ENCODE results near the gene ZC2HC1B. TPM values are rescaled to one million over a fixed set of nuclear protein-coding genes. Genes with fewer than 3 reads are reported as not detected.

Gene ZC2HC1B
- polyA plus RNA-seq, 1 of the 3 experiments (the other 2 are of a cell fraction), result not detected

DNA sequence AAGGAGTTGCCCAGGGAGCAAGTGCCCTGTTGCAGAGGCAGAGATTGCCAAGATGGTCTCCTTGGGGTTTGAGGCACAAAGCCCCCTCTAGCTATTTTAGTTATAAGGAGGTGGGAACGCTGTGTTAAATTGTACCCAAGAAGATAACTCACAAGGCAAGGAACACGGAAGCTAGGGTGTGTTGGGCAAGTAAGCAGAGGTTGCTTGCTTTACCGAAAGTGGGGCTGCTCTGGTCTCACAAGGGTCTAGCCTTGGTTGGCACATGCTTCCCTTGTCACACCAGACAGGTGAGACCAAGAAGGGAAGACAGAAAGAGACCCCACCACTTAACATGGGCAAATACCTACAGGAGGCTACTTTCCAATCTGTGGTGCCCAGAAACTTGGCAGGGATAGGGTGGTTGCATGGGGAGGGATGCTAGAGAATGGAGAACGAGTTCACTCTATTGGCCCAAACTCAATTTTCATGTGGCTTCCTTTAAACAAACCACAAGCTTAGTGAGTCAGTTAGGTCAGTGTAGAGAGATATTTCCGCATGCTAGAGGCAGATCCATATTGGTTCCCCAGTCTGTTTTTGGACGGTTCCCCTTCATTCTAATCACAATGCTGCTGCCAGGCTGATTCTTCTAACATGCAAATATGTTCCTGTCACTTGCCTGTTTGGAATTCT is 101.4 kb downstream of the ZC2HC1B start:
- Histone ChIP-seq H3K4me1 (ENCODE audit: control insufficient read depth in 1 of 2, insufficient read depth in 2 of 2, low read depth in 1 of 2, low read length in 1 of 2) (no peaks in the 10 kb centered on the region; a peak in 1 of 4 replicates), H3K27me3 (ENCODE audit: insufficient read depth) (no peaks in the 10 kb centered on the region; the same call in 1 of the 2 replicates), H3K9ac (no peak overlapping the region), H3K79me2 (ENCODE audit: insufficient read depth) (no peaks in the 10 kb centered on the region), H3K9me2 (no peaks in the 10 kb centered on the region), H3F3A (replicated peaks; ENCODE audit: insufficient read depth) (no peaks in the 10 kb centered on the region), H4K20me1 (ENCODE audit: insufficient read depth) (no peaks in the 10 kb centered on the region), H3K9me3 (no peaks in the 10 kb centered on the region), H3K27ac (ENCODE audit: low read depth in 2 of 2, low read length in 1 of 2) (no peak overlapping the region), H3K36me3 (replicated peaks in 1 of 2; ENCODE audit: control insufficient read depth in 1 of 2, insufficient read depth in 2 of 2, low read length in 1 of 2) (peaks cover 0 to 2% of the 10 kb centered on the region in 2 experiments), H2AFZ (ENCODE audit: low read depth) (no peak overlapping the region), H3K4me3 (ENCODE audit: low read depth in 2 of 2, low read length in 1 of 2) (no peak overlapping the region), H3K4me2 (no peak overlapping the region)
- ChIA-PET CTCF (no interaction called here), POLR2A (no interaction called here)
- TF ChIP-seq, protein P1, sequence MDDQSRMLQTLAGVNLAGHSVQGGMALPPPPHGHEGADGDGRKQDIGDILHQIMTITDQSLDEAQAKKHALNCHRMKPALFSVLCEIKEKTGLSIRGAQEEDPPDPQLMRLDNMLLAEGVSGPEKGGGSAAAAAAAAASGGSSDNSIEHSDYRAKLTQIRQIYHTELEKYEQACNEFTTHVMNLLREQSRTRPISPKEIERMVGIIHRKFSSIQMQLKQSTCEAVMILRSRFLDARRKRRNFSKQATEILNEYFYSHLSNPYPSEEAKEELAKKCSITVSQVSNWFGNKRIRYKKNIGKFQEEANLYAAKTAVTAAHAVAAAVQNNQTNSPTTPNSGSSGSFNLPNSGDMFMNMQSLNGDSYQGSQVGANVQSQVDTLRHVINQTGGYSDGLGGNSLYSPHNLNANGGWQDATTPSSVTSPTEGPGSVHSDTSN (IDR thresholded peaks at IDR 0.05), result no peak
- TF ChIP-seq POLR2AphosphoS5 (IDR thresholded peaks at IDR 0.05; ENCODE audit: low read depth, low read length) (no peak), SMC3 (IDR thresholded peaks at IDR 0.05; ENCODE audit: low read depth, low read length) (no peak), NRF1 (IDR thresholded peaks at IDR 0.05; ENCODE audit: low read depth, low read length) (no peak), RCOR1 (IDR thresholded peaks at IDR 0.05; ENCODE audit: low read length) (no peak), FOXM1 (IDR thresholded peaks at IDR 0.05; ENCODE audit: low read depth) (no peak), YY1 (IDR thresholded peaks at IDR 0.05; ENCODE audit: low read depth) (no peak)
- TF ChIP-seq, protein P2, sequence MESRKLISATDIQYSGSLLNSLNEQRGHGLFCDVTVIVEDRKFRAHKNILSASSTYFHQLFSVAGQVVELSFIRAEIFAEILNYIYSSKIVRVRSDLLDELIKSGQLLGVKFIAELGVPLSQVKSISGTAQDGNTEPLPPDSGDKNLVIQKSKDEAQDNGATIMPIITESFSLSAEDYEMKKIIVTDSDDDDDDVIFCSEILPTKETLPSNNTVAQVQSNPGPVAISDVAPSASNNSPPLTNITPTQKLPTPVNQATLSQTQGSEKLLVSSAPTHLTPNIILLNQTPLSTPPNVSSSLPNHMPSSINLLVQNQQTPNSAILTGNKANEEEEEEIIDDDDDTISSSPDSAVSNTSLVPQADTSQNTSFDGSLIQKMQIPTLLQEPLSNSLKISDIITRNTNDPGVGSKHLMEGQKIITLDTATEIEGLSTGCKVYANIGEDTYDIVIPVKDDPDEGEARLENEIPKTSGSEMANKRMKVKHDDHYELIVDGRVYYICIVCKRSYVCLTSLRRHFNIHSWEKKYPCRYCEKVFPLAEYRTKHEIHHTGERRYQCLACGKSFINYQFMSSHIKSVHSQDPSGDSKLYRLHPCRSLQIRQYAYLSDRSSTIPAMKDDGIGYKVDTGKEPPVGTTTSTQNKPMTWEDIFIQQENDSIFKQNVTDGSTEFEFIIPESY (IDR thresholded peaks at IDR 0.05; ENCODE audit: borderline replicate concordance, low read depth), result no peak
- WGBS (ENCODE audit: low lambda C conversion rate), result 62% methylated on average over 6 of the region's 6 CpGs
- DNase-seq, result no peak

DNA sequence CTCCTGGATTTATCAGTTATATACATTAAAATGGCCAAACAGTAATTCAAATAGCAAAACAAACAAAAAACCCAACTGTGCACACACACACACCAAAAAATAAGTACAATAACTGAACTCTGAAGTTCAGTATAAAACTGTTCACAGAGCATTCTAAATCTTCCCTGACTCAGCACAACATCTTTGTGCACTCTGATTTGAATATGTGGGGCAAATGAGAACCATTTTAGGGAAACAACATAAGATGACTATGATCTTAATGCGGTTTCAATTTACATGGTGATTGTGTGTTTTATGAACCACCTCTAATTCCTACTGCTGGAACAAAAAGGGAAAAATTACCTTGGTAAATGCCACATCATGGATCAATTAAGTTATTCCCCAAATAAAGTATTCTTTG is 102.0 kb downstream of the ZC2HC1B start:
- H3K9ac ChIP-seq, result no peak overlapping the region
- H3F3A ChIP-seq (replicated peaks; ENCODE audit: insufficient read depth), result no peaks in the 10 kb centered on the region
- no peaks in the 10 kb centered on the region for H3K9me3 ChIP-seq
- no peak overlapping the region for H3K4me3 ChIP-seq (ENCODE audit: low read depth in 2 of 2, low read length in 1 of 2)
- TF ChIP-seq MXI1 (IDR thresholded peaks at IDR 0.05; ENCODE audit: low read depth, low read length) (no peak), RCOR1 (IDR thresholded peaks at IDR 0.05; ENCODE audit: low read length) (no peak), RXRA (IDR thresholded peaks at IDR 0.05; ENCODE audit: borderline replicate concordance, low read depth) (no peak), SMC3 (IDR thresholded peaks at IDR 0.05; ENCODE audit: low read depth, low read length) (no peak), EZH2phosphoT487 (IDR thresholded peaks at IDR 0.05; ENCODE audit: borderline replicate concordance, low read depth) (no peak), NFIC (IDR thresholded peaks at IDR 0.05; ENCODE audit: borderline replicate concordance) (no peak), JUND (IDR thresholded peaks at IDR 0.05) (no peak), RAD21 (IDR thresholded peaks at IDR 0.05; ENCODE audit: low read length) (no peak), TEAD4 (IDR thresholded peaks at IDR 0.05; ENCODE audit: borderline replicate concordance, insufficient read depth) (no peak), SIN3A (IDR thresholded peaks at IDR 0.05; ENCODE audit: borderline replicate concordance, low read depth, low read length) (no peak), TCF12 (IDR thresholded peaks at IDR 0.05) (no peak)
- TF ChIP-seq, protein P3, sequence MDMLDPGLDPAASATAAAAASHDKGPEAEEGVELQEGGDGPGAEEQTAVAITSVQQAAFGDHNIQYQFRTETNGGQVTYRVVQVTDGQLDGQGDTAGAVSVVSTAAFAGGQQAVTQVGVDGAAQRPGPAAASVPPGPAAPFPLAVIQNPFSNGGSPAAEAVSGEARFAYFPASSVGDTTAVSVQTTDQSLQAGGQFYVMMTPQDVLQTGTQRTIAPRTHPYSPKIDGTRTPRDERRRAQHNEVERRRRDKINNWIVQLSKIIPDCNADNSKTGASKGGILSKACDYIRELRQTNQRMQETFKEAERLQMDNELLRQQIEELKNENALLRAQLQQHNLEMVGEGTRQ (IDR thresholded peaks at IDR 0.05; ENCODE audit: borderline replicate concordance, low read depth, low read length), result no peak
- H4K20me1 ChIP-seq (ENCODE audit: insufficient read depth), result no peaks in the 10 kb centered on the region
- ChIA-PET CTCF (no interaction called here), POLR2A (no interaction called here)
- no peak overlapping the region for H2AFZ ChIP-seq (ENCODE audit: low read depth)
- DNase-seq, result no peak
- no peaks in the 10 kb centered on the region for H3K9me2 ChIP-seq
- H3K79me2 ChIP-seq (ENCODE audit: insufficient read depth), result no peaks in the 10 kb centered on the region
- 63% methylated on average over 1 of the region's 1 CpG for WGBS (ENCODE audit: low lambda C conversion rate)
- H3K36me3 ChIP-seq (replicated peaks in 1 of 2; ENCODE audit: control insufficient read depth in 1 of 2, insufficient read depth in 2 of 2, low read length in 1 of 2), result peaks cover 0 to 2% of the 10 kb centered on the region in 2 experiments
- H3K4me1 ChIP-seq (ENCODE audit: control insufficient read depth in 1 of 2, insufficient read depth in 2 of 2, low read depth in 1 of 2, low read length in 1 of 2), result no peaks in the 10 kb centered on the region; a peak in 1 of 4 replicates
- H3K4me2 ChIP-seq, result no peak overlapping the region
- H3K27me3 ChIP-seq (ENCODE audit: insufficient read depth), result no peaks in the 10 kb centered on the region; the same call in 1 of the 2 replicates
- no peak overlapping the region for H3K27ac ChIP-seq (ENCODE audit: low read depth in 2 of 2, low read length in 1 of 2)
